ENCODE results near the gene GABRA5.
"Not testable (repeated sequence)": the region's sequence is repeated elsewhere in the genome, so short reads cannot be mapped to it uniquely, and the experiment has no call there.

The GABRA5 gene

DNA sequence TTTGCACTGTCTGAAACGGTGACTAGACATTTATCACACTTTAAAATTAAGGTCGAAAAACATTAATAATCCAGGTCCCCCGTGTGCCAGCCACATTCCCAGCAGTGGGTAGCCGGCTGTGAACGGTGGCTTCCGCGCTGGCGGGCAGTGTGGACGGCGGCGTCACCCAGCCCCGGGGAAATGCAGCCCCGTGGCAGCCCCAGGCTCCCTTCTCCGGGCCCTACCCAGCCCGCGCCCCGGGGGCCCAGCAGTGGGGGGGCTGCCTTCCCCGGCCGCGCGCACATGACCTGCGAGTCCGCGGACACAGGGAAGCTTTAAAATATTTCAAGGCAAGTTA, 25.3 kb downstream of the GABRA5 start:
- no peak overlapping the region for H3K4me3 ChIP-seq (ENCODE audit: low read length)
- H3K9ac ChIP-seq (ENCODE audit: low read length) = no peak overlapping the region
- H3K36me3 ChIP-seq (ENCODE audit: control insufficient read depth, low read depth, low read length) = no peaks in the 10 kb centered on the region
- H3K27ac ChIP-seq (ENCODE audit: low read length) = no peak overlapping the region
- H3K27me3 ChIP-seq (ENCODE audit: control insufficient read depth, insufficient read depth, low read length) = no peaks in the 10 kb centered on the region
- H3K4me1 ChIP-seq (ENCODE audit: control insufficient read depth, low read depth, low read length) = no peaks in the 10 kb centered on the region
- no peaks in the 10 kb centered on the region for H3K9me3 ChIP-seq (ENCODE audit: control insufficient read depth, low read depth, low read length)

DNA sequence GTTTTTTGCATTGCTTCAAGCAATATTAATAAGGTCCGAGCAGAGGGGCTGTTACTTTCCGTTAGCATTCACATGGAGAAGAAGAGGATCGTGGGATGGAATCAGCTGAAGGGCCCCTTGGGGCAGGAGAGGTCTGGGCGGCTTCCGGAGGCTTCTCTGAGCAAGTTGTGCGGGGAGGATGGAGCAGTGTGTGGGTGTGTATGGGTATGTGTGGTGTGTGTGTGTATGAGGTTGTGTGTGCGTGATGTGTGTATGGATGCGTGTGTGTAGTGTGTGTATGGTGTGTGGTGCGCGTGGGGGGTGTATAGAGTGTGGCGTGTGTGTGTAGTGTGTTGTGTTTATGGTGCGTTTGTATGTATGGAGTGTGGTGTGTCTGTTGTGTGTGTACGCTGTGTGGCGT, 25.8 kb downstream of the GABRA5 start:
- Histone ChIP-seq H3K4me1 (ENCODE audit: control insufficient read depth, low read depth, low read length) (no peaks in the 10 kb centered on the region), H3K27me3 (ENCODE audit: control insufficient read depth, insufficient read depth, low read length) (no peaks in the 10 kb centered on the region), H3K4me3 (ENCODE audit: low read length) (no peak overlapping the region), H3K9ac (ENCODE audit: low read length) (no peak overlapping the region), H3K27ac (ENCODE audit: low read length) (no peak overlapping the region), H3K9me3 (ENCODE audit: control insufficient read depth, low read depth, low read length) (no peaks in the 10 kb centered on the region), H3K36me3 (ENCODE audit: control insufficient read depth, low read depth, low read length) (no peaks in the 10 kb centered on the region)

DNA sequence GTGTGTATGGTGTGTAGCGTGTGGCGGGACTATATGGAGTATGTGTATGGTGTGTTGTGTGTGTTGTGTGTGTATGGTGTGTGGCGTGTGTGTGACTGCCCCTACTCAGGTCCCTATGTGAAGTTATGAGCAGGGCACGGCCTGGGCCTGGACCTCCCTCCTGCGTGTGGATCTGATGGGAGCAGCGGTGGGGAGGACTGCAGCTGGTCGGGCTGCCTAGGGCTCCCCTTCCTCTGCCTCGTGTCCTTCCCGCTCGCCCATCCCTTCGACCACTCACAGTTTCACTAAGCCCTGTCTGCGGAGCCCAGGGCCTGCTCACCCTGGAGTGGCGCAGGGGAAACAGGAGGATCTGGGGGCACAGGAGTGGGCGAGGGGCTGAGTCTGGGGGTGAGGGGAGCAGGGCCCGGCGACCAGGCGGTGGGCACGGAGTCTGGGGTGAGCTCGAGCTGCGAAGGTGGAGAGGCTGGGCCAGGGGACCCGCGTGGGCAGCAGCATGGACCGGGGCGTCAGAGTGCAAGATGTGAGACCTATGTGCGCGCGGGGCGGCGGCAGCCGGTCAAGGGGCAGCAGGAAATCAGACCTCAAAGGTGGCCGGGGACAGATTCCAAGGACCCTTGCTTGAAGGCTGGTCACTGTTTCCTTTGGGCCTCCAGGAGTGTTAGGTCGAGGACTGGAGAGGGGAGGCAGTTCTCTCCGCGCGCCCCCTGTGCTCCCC, 26.6 kb downstream of the GABRA5 start:
- H3K9me3 ChIP-seq (ENCODE audit: control insufficient read depth, low read depth, low read length) = no peaks in the 10 kb centered on the region
- no peak overlapping the region for H3K9ac ChIP-seq (ENCODE audit: low read length)
- no peaks in the 10 kb centered on the region for H3K4me1 ChIP-seq (ENCODE audit: control insufficient read depth, low read depth, low read length)
- H3K27ac ChIP-seq (ENCODE audit: low read length) = no peak overlapping the region
- no peaks in the 10 kb centered on the region for H3K27me3 ChIP-seq (ENCODE audit: control insufficient read depth, insufficient read depth, low read length)
- no peaks in the 10 kb centered on the region for H3K36me3 ChIP-seq (ENCODE audit: control insufficient read depth, low read depth, low read length)
- no peak overlapping the region for H3K4me3 ChIP-seq (ENCODE audit: low read length)

DNA sequence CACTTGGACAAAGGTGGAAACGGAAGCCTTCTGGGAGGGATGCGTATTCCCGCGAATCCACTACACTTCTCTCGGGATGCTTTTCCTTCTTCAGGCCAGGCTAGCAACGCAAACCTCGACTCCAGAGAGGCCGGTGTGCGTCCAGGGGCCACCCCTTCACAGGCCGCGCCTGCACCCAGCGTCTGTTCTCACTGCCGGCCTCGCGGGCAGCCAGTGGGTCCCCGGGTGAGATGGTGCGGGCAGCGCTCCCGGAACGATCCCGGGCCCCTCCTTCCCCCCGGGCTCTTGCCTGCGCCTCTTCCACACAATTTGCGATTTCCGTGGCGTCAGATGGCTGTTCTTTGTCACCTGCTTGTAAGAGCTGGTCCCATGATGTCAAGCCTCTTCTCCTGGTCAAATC, 27.3 kb downstream of the GABRA5 start:
- Histone ChIP-seq H3K27ac (ENCODE audit: low read length) (no peak overlapping the region), H3K4me3 (ENCODE audit: low read length) (no peak overlapping the region), H3K36me3 (ENCODE audit: control insufficient read depth, low read depth, low read length) (no peaks in the 10 kb centered on the region), H3K4me1 (ENCODE audit: control insufficient read depth, low read depth, low read length) (no peaks in the 10 kb centered on the region), H3K9me3 (ENCODE audit: control insufficient read depth, low read depth, low read length) (peaks cover 2% of the 10 kb centered on the region), H3K27me3 (ENCODE audit: control insufficient read depth, insufficient read depth, low read length) (no peaks in the 10 kb centered on the region), H3K9ac (ENCODE audit: low read length) (no peak overlapping the region)

DNA sequence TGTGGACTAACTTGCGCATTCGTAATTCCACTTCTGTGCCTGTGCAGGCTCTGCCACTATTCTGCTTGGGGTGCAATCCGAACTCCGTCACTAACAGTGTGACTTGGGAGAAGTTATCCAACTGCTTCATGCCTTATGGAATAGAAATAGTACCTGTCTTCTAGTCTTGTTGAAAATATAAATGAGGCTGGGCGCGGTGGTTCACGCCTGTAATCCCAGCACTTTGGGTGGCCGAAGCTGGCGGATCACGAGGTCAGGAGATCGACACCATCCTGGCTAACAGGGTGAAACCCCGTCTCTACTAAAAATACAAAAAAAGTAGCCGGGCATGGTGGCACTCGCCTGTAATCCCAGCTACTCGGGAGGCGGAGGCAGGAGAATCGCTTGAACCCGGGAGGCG, 28.5 kb downstream of the GABRA5 start:
- not testable (repeated sequence) for H3K4me1 ChIP-seq (ENCODE audit: control insufficient read depth, low read depth, low read length); H3K4me3 ChIP-seq (ENCODE audit: low read length); H3K9me3 ChIP-seq (ENCODE audit: control insufficient read depth, low read depth, low read length); H3K9ac ChIP-seq (ENCODE audit: low read length); H3K27ac ChIP-seq (ENCODE audit: low read length); H3K27me3 ChIP-seq (ENCODE audit: control insufficient read depth, insufficient read depth, low read length); H3K36me3 ChIP-seq (ENCODE audit: control insufficient read depth, low read depth, low read length)

DNA sequence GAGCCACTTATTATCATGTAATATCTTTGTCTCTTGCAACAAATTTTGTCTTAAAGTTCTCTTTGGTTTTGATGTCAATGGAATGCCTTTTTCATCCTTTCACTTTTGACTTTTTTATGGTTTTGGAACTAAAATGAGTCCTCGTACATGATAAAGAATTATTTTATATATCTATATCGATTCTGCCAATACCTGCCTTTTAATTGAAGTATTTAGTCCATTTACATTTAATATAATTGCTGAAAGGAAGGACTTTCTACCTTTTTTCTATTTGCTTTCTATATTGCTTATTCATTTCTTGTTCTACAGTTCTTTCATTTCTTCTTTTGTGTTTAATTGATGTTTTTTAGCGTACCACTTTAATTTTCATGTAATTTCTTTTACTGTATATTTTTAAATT, 32.8 kb downstream of the GABRA5 start:
- H3K27me3 ChIP-seq (ENCODE audit: control insufficient read depth, insufficient read depth, low read length) = no peaks in the 10 kb centered on the region
- no peak overlapping the region for H3K4me3 ChIP-seq (ENCODE audit: low read length)
- H3K4me1 ChIP-seq (ENCODE audit: control insufficient read depth, low read depth, low read length) = no peaks in the 10 kb centered on the region
- no peaks in the 10 kb centered on the region for H3K36me3 ChIP-seq (ENCODE audit: control insufficient read depth, low read depth, low read length)
- H3K9ac ChIP-seq (ENCODE audit: low read length) = no peak overlapping the region
- H3K9me3 ChIP-seq (ENCODE audit: control insufficient read depth, low read depth, low read length) = peaks cover 9% of the 10 kb centered on the region
- H3K27ac ChIP-seq (ENCODE audit: low read length) = no peak overlapping the region

DNA sequence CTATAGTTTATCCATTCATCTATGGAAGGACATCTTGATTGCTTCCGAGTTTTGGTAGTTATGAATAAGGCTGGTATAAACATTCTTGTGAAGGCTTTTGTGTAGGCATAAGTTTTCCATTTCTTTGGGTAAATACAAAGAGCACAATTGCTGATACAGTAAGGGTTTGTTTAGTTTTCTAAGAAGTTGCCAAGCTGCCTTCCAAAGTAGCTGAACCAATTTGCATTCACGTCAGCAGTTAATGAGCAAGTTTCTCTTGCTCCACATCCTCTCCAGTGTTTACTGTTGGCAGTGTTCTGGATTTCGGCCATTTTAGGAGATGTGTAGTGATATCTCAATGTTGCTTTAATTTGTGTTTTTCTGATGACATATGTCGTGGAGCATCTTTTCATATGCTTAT, 34.2 kb downstream of the GABRA5 start:
- no peaks in the 10 kb centered on the region for H3K27me3 ChIP-seq (ENCODE audit: control insufficient read depth, insufficient read depth, low read length)

DNA sequence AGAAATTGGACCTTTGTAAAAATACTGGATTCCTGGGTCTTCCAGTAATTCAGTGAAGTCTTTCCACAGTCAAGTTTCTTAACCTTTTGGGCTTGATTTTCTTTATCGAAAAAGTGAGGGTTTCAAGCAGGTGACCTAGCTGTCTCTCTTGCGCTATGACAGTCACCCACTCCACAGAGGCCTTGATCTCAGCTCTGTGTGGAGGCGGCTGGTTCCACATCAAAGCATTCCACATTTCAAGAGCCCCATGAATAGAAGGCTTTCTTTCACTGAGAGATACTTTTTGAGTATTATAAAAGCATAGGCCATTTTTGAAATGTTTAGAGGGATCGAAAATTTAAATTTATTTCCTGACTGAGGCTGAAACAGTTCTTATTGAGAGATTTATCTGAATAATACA, 43.9 kb downstream of the GABRA5 start:
- no peaks in the 10 kb centered on the region for H3K4me1 ChIP-seq (ENCODE audit: control insufficient read depth, low read depth, low read length)
- H3K9me3 ChIP-seq (ENCODE audit: control insufficient read depth, low read depth, low read length) = no peaks in the 10 kb centered on the region
- H3K4me3 ChIP-seq (ENCODE audit: low read length) = no peak overlapping the region
- no peaks in the 10 kb centered on the region for H3K27me3 ChIP-seq (ENCODE audit: control insufficient read depth, insufficient read depth, low read length)
- H3K27ac ChIP-seq (ENCODE audit: low read length) = no peak overlapping the region
- H3K9ac ChIP-seq (ENCODE audit: low read length) = no peak overlapping the region
- no peaks in the 10 kb centered on the region for H3K36me3 ChIP-seq (ENCODE audit: control insufficient read depth, low read depth, low read length)

More for the DNA sequence above, 34.2 kb downstream of the GABRA5 start:
- H3K4me3 ChIP-seq (ENCODE audit: low read length) = no peak overlapping the region
- H3K9me3 ChIP-seq (ENCODE audit: control insufficient read depth, low read depth, low read length) = peaks cover 13% of the 10 kb centered on the region
- H3K27ac ChIP-seq (ENCODE audit: low read length) = no peak overlapping the region
- H3K9ac ChIP-seq (ENCODE audit: low read length) = no peak overlapping the region
- no peaks in the 10 kb centered on the region for H3K36me3 ChIP-seq (ENCODE audit: control insufficient read depth, low read depth, low read length)
- no peaks in the 10 kb centered on the region for H3K4me1 ChIP-seq (ENCODE audit: control insufficient read depth, low read depth, low read length)

DNA sequence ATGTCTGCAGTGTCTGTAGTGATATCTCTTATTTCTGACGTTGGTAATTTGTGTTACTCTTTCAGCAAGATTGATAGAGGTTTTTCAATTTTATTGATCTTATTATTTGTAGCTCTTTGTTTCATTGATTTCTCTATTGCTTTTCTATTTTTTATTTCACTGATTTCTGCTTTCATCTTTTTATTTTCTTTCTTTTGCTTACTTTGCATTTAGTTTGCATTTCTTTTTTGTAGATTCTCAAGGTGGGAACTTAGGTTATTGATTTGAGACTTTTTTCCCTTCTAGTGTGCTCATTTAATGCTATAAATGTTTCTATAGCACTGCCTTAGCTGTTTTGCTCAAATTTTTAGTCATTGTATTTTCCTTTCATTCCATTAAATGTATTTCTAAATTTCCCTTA, 54.6 kb downstream of the GABRA5 start:
- Histone ChIP-seq H3K27me3 (ENCODE audit: control insufficient read depth, insufficient read depth, low read length) (no peaks in the 10 kb centered on the region), H3K27ac (ENCODE audit: low read length) (no peak overlapping the region), H3K4me3 (ENCODE audit: low read length) (no peak overlapping the region), H3K9ac (ENCODE audit: low read length) (no peak overlapping the region), H3K4me1 (ENCODE audit: control insufficient read depth, low read depth, low read length) (no peaks in the 10 kb centered on the region), H3K9me3 (ENCODE audit: control insufficient read depth, low read depth, low read length) (peaks cover 4% of the 10 kb centered on the region), H3K36me3 (ENCODE audit: control insufficient read depth, low read depth, low read length) (no peaks in the 10 kb centered on the region)

DNA sequence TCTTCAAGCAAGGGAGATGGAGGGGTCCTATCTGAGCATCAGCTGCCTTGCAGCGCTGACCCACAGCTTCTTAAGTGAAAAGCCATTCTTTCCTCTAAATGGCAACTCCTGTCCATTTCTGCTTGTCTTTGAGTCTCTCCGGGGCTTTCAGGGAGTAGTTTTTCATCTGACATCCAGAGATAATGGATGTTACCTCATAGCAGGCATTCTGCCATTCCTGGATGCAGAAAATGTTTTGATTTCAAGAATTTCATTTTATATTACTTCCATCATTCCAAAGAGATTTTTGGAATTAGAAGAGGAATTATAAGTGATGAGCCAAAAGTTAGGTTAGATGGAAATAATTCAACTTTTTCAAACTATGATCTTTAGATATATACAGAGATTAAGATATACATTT, 59.2 kb downstream of the GABRA5 start:
- H3K9ac ChIP-seq (ENCODE audit: low read length) = no peak overlapping the region
- H3K9me3 ChIP-seq (ENCODE audit: control insufficient read depth, low read depth, low read length) = no peaks in the 10 kb centered on the region
- no peaks in the 10 kb centered on the region for H3K27me3 ChIP-seq (ENCODE audit: control insufficient read depth, insufficient read depth, low read length)
- H3K36me3 ChIP-seq (ENCODE audit: control insufficient read depth, low read depth, low read length) = no peaks in the 10 kb centered on the region
- H3K4me1 ChIP-seq (ENCODE audit: control insufficient read depth, low read depth, low read length) = no peaks in the 10 kb centered on the region
- H3K4me3 ChIP-seq (ENCODE audit: low read length) = no peak overlapping the region
- no peak overlapping the region for H3K27ac ChIP-seq (ENCODE audit: low read length)

DNA sequence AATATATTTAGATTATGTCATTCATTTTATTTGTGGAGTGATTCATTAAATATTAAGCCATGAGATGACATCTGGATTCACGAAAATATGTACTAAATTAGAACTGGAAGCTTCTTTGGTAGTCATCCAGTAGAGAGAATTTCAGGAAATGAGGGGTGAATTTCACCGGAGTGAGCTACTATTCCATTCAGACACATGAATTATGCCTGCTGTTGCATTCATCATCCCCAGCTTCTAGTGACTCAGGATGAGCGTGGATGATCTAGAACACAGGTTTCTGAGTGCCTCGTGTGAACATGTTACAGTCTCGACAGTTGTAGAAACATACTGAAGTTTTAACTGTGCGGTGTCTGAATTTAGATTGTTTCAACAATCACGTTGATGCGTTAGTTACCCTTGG, 61.2 kb downstream of the GABRA5 start:
- Histone ChIP-seq H3K27ac (ENCODE audit: low read length) (no peak overlapping the region), H3K4me3 (ENCODE audit: low read length) (no peak overlapping the region), H3K27me3 (ENCODE audit: control insufficient read depth, insufficient read depth, low read length) (no peaks in the 10 kb centered on the region), H3K4me1 (ENCODE audit: control insufficient read depth, low read depth, low read length) (no peaks in the 10 kb centered on the region), H3K9me3 (ENCODE audit: control insufficient read depth, low read depth, low read length) (no peaks in the 10 kb centered on the region), H3K36me3 (ENCODE audit: control insufficient read depth, low read depth, low read length) (no peaks in the 10 kb centered on the region), H3K9ac (ENCODE audit: low read length) (no peak overlapping the region)

DNA sequence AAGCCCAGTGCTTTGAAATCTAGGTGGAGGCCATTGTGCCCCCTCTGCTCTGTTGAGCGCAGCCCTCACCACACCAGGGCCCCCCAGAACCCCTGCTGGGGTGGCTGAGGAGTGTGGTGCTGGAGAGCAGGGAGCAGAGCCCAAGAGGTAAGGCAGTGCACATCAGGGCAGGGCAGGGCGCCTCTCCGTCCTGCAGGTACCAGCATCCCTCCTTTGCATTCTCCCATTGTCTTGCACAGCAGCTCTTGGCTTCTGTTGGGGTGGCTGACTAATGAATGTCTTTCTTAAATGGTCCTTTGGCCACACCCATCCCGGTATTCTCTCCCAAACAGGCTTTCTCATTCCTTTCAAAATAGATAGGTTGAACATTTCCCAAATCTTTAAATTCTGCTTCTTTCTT, 62.7 kb downstream of the GABRA5 start:
- Histone ChIP-seq H3K9me3 (ENCODE audit: control insufficient read depth, low read depth, low read length) (no peaks in the 10 kb centered on the region), H3K27me3 (ENCODE audit: control insufficient read depth, insufficient read depth, low read length) (no peaks in the 10 kb centered on the region), H3K4me3 (ENCODE audit: low read length) (no peak overlapping the region), H3K9ac (ENCODE audit: low read length) (no peak overlapping the region), H3K27ac (ENCODE audit: low read length) (no peak overlapping the region), H3K36me3 (ENCODE audit: control insufficient read depth, low read depth, low read length) (no peaks in the 10 kb centered on the region), H3K4me1 (ENCODE audit: control insufficient read depth, low read depth, low read length) (no peaks in the 10 kb centered on the region)
